ENCODE data around the gene TAS1R3.

TAS1R3 gene

DNA sequence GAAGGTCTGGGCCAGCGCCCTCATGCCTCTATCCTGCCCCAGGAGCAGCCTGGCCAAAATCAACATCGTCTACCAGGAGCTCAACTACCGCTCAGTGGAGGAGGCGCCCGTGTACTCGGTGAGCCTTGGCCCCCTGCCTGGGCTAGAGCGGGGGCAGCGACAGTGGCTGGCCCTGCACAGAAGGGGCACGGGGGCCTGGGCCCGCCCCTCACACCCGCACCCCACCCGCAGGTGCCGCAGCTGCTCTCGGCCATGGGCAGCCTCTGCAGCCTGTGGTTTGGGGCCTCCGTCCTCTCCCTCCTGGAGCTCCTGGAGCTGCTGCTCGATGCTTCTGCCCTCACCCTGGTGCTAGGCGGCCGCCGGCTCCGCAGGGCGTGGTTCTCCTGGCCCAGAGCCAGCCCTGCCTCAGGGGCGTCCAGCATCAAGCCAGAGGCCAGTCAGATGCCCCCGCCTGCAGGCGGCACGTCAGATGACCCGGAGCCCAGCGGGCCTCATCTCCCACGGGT lies 40.0 kb upstream of the TAS1R3 start:
- CTCF ChIA-PET, result interaction anchor here (0.5 to 3.2 kb wide), 17 partner anchors 9 to 306 kb away, joined by 3 to 61 read pairs (median 4); no protein-coding TSS in a partner anchor
- H3K27ac ChIP-seq, result peak overlapping the region; percentile 65
- TF ChIP-seq CTCF (conservative IDR thresholded peaks at IDR 0.05; ENCODE audit: low read depth), result no peak
- no peak for DNase-seq (ENCODE audit: low spot score)
- POLR2A ChIA-PET (ENCODE audit: low non-redundant PET), result no interaction called here

DNA sequence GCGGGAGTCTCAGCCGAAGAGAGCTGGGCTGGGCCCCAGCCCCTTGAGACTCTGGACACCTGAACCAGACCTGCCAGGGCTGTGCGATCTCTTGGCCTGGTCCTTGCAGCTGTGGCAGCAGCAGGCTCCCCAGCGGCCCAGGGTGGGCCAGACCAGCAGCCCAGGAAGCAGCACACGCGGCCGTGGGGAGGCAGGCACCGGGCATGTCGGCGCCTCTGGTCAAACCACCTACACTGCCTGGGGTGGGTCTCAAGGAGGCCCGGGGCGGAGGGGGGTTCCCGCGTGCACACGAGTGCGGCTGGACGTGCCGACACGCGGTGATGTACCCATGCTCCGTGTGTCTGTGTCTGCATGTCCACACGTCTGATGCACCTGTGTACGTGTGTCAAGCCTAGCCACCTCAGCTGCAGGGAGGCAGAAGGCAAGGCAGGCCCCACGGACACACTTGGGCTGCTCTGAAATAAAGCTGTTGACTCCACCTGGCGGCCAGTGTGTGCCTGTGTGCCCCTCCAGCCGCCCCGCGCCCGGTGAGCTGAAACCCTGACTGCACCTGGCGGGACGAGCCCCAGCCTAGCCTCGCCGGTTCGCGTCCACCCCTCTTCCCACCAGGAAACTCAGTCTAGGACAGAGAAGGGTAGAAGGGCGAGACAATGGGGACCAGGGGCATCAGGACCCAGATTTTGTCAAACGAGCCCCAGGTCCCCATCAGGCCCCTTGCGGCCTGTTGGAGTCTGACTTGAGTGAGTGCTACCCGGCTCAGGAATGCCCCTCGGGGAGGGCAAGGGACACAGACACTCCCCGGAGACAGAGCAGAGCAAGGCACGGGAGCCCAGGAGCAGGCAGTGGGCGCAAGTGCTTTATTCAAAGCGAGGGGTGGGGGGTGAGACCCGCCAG lies 39.3 kb upstream of the TAS1R3 start:
- peak; percentile 83 for TF ChIP-seq CTCF (conservative IDR thresholded peaks at IDR 0.05; ENCODE audit: low read depth)
- ChIA-PET CTCF (interaction anchor here (0.5 to 3.2 kb wide), 23 partner anchors 8 to 307 kb away, joined by 3 to 61 read pairs (median 4); no protein-coding TSS in a partner anchor), POLR2A (ENCODE audit: low non-redundant PET) (no interaction called here)
- DNase-seq (ENCODE audit: low spot score), result peak; percentile 67
- H3K27ac ChIP-seq, result peak overlapping the region; percentile 65

GRCh38 chr1:1292442-1292779 lies 38.7 kb upstream of the TAS1R3 start:
- CTCF ChIA-PET, result interaction anchor here (0.5 to 3.2 kb wide), 15 partner anchors 8 to 295 kb away, joined by 3 to 61 read pairs (median 5); no protein-coding TSS in a partner anchor
- no peak for DNase-seq (ENCODE audit: low spot score)
- POLR2A ChIA-PET (ENCODE audit: low non-redundant PET), result no interaction called here
- H3K27ac ChIP-seq, result peak overlapping the region; percentile 65
- no peak for TF ChIP-seq CTCF (conservative IDR thresholded peaks at IDR 0.05; ENCODE audit: low read depth)

- CTCF ChIA-PET, result interaction anchor here (0.6 to 3.2 kb wide), 4 partner anchors 118 to 296 kb away, joined by 3 to 61 read pairs (median 7); no protein-coding TSS in a partner anchor
- POLR2A ChIA-PET (ENCODE audit: low non-redundant PET), result interaction anchor here (0.7 kb wide), 1 partner anchor 170 kb away, joined by 3 read pairs; no protein-coding TSS in a partner anchor
These were observed 38.2 kb upstream of the TAS1R3 start for GRCh38 chr1:1292851-1293250.

GRCh38 chr1:1293263-1294249 lies 37.5 kb upstream of the TAS1R3 start:
- TF ChIP-seq CTCF (conservative IDR thresholded peaks at IDR 0.05; ENCODE audit: low read depth), result no peak
- ChIA-PET POLR2A (ENCODE audit: low non-redundant PET) (interaction anchor here (0.7 kb wide), 1 partner anchor 171 kb away, joined by 3 read pairs; no protein-coding TSS in a partner anchor), CTCF (interaction anchor here (0.6 kb wide), 1 partner anchor 119 kb away, joined by 3 read pairs; no protein-coding TSS in a partner anchor)
- no peak for DNase-seq (ENCODE audit: low spot score)
- H3K27ac ChIP-seq, result peak overlapping the region; percentile 65

More at GRCh38 chr1:1292851-1293250, 38.2 kb upstream of the TAS1R3 start:
- TF ChIP-seq CTCF (conservative IDR thresholded peaks at IDR 0.05; ENCODE audit: low read depth), result no peak
- peak overlapping the region; percentile 65 for H3K27ac ChIP-seq
- DNase-seq (ENCODE audit: low spot score), result no peak
